A549 (cell line): ENCODE measurements around the gene MEOX1.

Source experiments
- CEBPB ChIP-seq, 2 experiments: fragments of >200 bp in 1 of 2; sonication (Bioruptor Twin) in 1 of 2; formaldehyde crosslinking in 1 of 2; IDR thresholded peaks; 2 replicates each; pipeline ENCODE4 v1.6.1; 2012 to 2016
- EP300 ChIP-seq, 2 experiments: fragments of >200 bp; sonication (Bioruptor Twin); formaldehyde crosslinking; IDR thresholded peaks; 2 replicates in 1 of 2; 3 replicates in 1 of 2; pipeline ENCODE4 v1.6.1; 2016 to 2017
- POLR2A ChIP-seq: IDR thresholded peaks from 2 replicates; pipeline ENCODE4 v1.6.1; 2012; ENCODE audit warnings: mild to moderate bottlenecking, low read length
- SMC3 ChIP-seq: fragments of >200 bp; sonication (Bioruptor Twin); formaldehyde crosslinking; IDR thresholded peaks from 3 replicates; pipeline ENCODE4 v1.6.1; 2018; ENCODE audit warnings: inconsistent platforms
- TF ChIP-seq, protein P1 (sequence below): fragments of >200 bp; sonication (Bioruptor Twin); formaldehyde crosslinking; IDR thresholded peaks from 3 replicates; pipeline ENCODE4 v1.5.1; 2016
- TF ChIP-seq, protein P2 (sequence below): fragments of 150-350 bp; IDR thresholded peaks from 2 replicates; pipeline ENCODE4 v1.6.1; 2014; ENCODE audit warnings: low read depth, mild to moderate bottlenecking, low read length

DNA sequence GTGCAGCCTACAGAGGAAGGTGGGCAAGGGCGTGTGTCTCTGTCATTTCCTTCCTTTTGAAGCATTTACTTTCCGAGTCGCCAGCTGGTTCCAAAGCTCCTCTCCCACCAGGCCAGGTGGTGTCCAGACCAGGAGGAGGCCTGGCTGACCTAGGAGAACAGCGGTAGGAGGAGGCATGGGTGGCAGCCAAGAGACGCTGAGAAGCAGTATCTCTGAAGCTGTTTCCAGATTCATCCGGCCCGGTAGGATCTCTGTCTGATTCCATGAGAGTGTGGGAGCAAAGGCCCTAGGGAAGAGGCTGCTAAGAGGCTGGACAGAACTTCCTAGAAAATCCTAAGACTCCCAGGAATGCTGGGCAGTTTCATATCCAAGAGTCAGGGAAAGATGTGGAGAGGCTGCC, 20.3 kb downstream of the MEOX1 start:
- TF ChIP-seq, protein P1, sequence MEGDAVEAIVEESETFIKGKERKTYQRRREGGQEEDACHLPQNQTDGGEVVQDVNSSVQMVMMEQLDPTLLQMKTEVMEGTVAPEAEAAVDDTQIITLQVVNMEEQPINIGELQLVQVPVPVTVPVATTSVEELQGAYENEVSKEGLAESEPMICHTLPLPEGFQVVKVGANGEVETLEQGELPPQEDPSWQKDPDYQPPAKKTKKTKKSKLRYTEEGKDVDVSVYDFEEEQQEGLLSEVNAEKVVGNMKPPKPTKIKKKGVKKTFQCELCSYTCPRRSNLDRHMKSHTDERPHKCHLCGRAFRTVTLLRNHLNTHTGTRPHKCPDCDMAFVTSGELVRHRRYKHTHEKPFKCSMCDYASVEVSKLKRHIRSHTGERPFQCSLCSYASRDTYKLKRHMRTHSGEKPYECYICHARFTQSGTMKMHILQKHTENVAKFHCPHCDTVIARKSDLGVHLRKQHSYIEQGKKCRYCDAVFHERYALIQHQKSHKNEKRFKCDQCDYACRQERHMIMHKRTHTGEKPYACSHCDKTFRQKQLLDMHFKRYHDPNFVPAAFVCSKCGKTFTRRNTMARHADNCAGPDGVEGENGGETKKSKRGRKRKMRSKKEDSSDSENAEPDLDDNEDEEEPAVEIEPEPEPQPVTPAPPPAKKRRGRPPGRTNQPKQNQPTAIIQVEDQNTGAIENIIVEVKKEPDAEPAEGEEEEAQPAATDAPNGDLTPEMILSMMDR = no peak
- TF ChIP-seq SMC3 = no peak
- TF ChIP-seq POLR2A = no peak
- TF ChIP-seq, protein P2, sequence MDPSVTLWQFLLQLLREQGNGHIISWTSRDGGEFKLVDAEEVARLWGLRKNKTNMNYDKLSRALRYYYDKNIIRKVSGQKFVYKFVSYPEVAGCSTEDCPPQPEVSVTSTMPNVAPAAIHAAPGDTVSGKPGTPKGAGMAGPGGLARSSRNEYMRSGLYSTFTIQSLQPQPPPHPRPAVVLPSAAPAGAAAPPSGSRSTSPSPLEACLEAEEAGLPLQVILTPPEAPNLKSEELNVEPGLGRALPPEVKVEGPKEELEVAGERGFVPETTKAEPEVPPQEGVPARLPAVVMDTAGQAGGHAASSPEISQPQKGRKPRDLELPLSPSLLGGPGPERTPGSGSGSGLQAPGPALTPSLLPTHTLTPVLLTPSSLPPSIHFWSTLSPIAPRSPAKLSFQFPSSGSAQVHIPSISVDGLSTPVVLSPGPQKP = no peak
- TF ChIP-seq CEBPB (IDR thresholded peaks at IDR 0.05) = no peak
- TF ChIP-seq EP300 (IDR thresholded peaks at IDR 0.05) = no peak
